ENCODE measurements around the gene SFMBT1. TPM values are rescaled to one million over a fixed set of nuclear protein-coding genes. Genes with fewer than 3 reads are reported as not detected.

Gene SFMBT1
- total RNA-seq, 2 experiments from 2014 or later, result 32.2 to 32.8 TPM

- H3K4me1 Mint-ChIP-seq, result no peaks in the 10 kb centered on the region
- peaks cover 10% of the 10 kb centered on the region for H3K36me3 Mint-ChIP-seq (ENCODE audit: low read depth)
- H3K27me3 Mint-ChIP-seq, result no peaks in the 10 kb centered on the region
- no peak overlapping the region for H3K27ac Mint-ChIP-seq
- no peaks in the 10 kb centered on the region for H3K9me3 Mint-ChIP-seq
- ChIA-PET POLR2A (no interaction called here), CTCF (no interaction called here)
- no peak for DNase-seq
- H3K4me3 Mint-ChIP-seq, result no peak overlapping the region
Observed at GRCh38 chr3:52998771-52999513, 46.9 kb downstream of the SFMBT1 start.

- POLR2A ChIA-PET, result no interaction called here
- CTCF ChIA-PET, result no interaction called here
- Mint-ChIP-seq H3K4me1 (peaks cover 9% of the 10 kb centered on the region), H3K36me3 (ENCODE audit: low read depth) (peaks cover 3% of the 10 kb centered on the region), H3K27ac (no peak overlapping the region), H3K4me3 (no peak overlapping the region), H3K27me3 (no peaks in the 10 kb centered on the region), H3K9me3 (no peaks in the 10 kb centered on the region)
- no peak for DNase-seq
Observed at GRCh38 chr3:52990637-52991036, 55.2 kb downstream of the SFMBT1 start.

- H3K27me3 Mint-ChIP-seq, result no peaks in the 10 kb centered on the region
- H3K4me3 Mint-ChIP-seq, result no peak overlapping the region
- peaks cover 4% of the 10 kb centered on the region for H3K36me3 Mint-ChIP-seq (ENCODE audit: low read depth)
- no peak for DNase-seq
- peaks cover 40% of the 10 kb centered on the region for H3K4me1 Mint-ChIP-seq
- ChIA-PET CTCF (interaction anchor here (0.6 to 1.2 kb wide), 4 partner anchors 9 to 197 kb away, joined by 3 to 4 read pairs (median 4); no protein-coding TSS in a partner anchor), POLR2A (no interaction called here)
- H3K27ac Mint-ChIP-seq, result no peak overlapping the region
- peaks cover 3% of the 10 kb centered on the region for H3K9me3 Mint-ChIP-seq
Observed at GRCh38 chr3:52986938-52987337, 58.9 kb downstream of the SFMBT1 start.

GRCh38 chr3:52986049-52986448 lies 59.8 kb downstream of the SFMBT1 start:
- H3K27ac Mint-ChIP-seq, result no peak overlapping the region
- H3K4me3 Mint-ChIP-seq, result no peak overlapping the region
- POLR2A ChIA-PET, result no interaction called here
- H3K9me3 Mint-ChIP-seq, result peaks cover 7% of the 10 kb centered on the region
- no peak for DNase-seq
- H3K4me1 Mint-ChIP-seq, result peaks cover 44% of the 10 kb centered on the region
- H3K27me3 Mint-ChIP-seq, result no peaks in the 10 kb centered on the region
- H3K36me3 Mint-ChIP-seq (ENCODE audit: low read depth), result peaks cover 10% of the 10 kb centered on the region
- CTCF ChIA-PET, result interaction anchor here (0.6 to 1.1 kb wide), 4 partner anchors 17 to 248 kb away, joined by 3 to 5 read pairs (median 4); no protein-coding TSS in a partner anchor

GRCh38 chr3:52983828-52984227 lies 62.0 kb downstream of the SFMBT1 start:
- Mint-ChIP-seq H3K27ac (peak overlapping the region; percentile 88), H3K27me3 (no peaks in the 10 kb centered on the region), H3K4me3 (peak overlapping the region; percentile 43), H3K4me1 (peaks cover 41% of the 10 kb centered on the region), H3K9me3 (peaks cover 10% of the 10 kb centered on the region), H3K36me3 (ENCODE audit: low read depth) (peaks cover 18% of the 10 kb centered on the region)
- no peak for DNase-seq
- POLR2A ChIA-PET, result interaction anchor here (0.6 kb wide), 1 partner anchor 19 kb away, joined by 3 read pairs; no protein-coding TSS in a partner anchor
- CTCF ChIA-PET, result interaction anchor here (0.6 to 1.1 kb wide), 3 partner anchors 12 to 37 kb away, joined by 3 to 6 read pairs (median 3); no protein-coding TSS in a partner anchor

GRCh38 chr3:52983336-52983807 lies 62.5 kb downstream of the SFMBT1 start:
- Mint-ChIP-seq H3K4me1 (peaks cover 41% of the 10 kb centered on the region), H3K36me3 (ENCODE audit: low read depth) (peaks cover 18% of the 10 kb centered on the region), H3K4me3 (peak overlapping the region; percentile 43), H3K27ac (peak overlapping the region; percentile 88), H3K9me3 (peaks cover 10% of the 10 kb centered on the region), H3K27me3 (no peaks in the 10 kb centered on the region)
- DNase-seq, result peak; percentile 83
- ChIA-PET POLR2A (interaction anchor here (0.6 kb wide), 1 partner anchor 19 kb away, joined by 3 read pairs; no protein-coding TSS in a partner anchor), CTCF (interaction anchor here (1.0 to 1.1 kb wide), 2 partner anchors 12 to 18 kb away, joined by 3 to 6 read pairs; no protein-coding TSS in a partner anchor)

- Mint-ChIP-seq H3K27me3 (no peaks in the 10 kb centered on the region), H3K4me1 (peaks cover 41% of the 10 kb centered on the region), H3K9me3 (peaks cover 10% of the 10 kb centered on the region), H3K4me3 (peak overlapping the region; percentile 12), H3K27ac (peak overlapping the region; percentile 88), H3K36me3 (ENCODE audit: low read depth) (peaks cover 18% of the 10 kb centered on the region)
- ChIA-PET CTCF (no interaction called here), POLR2A (no interaction called here)
- no peak for DNase-seq
Observed at GRCh38 chr3:52982839-52983238, 63.0 kb downstream of the SFMBT1 start.

DNA sequence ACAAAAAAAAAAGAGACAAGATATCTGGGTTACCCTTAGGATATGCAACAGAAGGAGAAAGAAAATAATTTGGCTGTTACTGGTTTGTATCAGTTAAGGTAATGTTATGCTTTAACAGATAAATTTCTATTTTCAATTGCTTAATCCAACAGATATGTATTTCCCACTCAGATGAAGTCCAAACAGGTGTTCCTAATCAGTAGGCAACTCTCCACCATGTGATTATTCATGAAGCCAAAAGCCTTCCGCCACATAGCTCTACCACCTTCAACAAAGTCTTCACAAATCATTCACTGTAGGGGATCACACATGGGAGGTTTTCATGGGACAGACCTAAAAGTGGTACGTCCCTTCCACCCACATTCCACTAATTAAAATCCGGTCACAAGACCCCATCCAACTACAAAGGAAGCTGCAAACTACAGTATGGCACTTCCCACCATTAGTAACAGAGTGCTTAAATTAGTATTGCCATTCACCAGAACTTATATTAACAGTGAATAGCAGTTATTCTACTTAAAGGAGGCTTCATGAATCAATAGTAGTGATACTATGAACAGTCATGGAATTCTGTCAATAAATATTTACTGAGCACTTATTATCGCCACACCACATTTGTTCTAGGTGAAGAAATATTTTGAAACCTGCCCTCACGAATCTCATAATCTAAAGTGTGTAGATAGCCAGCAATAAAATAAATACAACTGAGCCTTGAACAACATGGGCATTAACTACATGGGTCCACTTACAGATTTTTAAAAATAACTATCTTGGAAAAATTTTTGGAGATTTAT lies 66.5 kb downstream of the SFMBT1 start:
- peaks cover 39% of the 10 kb centered on the region for H3K4me1 Mint-ChIP-seq
- H3K27ac Mint-ChIP-seq, result no peak overlapping the region
- peaks cover 20% of the 10 kb centered on the region for H3K36me3 Mint-ChIP-seq (ENCODE audit: low read depth)
- DNase-seq, result no peak
- H3K27me3 Mint-ChIP-seq, result no peaks in the 10 kb centered on the region
- ChIA-PET CTCF (no interaction called here), POLR2A (no interaction called here)
- no peak overlapping the region for H3K4me3 Mint-ChIP-seq
- H3K9me3 Mint-ChIP-seq, result peaks cover 10% of the 10 kb centered on the region

DNA sequence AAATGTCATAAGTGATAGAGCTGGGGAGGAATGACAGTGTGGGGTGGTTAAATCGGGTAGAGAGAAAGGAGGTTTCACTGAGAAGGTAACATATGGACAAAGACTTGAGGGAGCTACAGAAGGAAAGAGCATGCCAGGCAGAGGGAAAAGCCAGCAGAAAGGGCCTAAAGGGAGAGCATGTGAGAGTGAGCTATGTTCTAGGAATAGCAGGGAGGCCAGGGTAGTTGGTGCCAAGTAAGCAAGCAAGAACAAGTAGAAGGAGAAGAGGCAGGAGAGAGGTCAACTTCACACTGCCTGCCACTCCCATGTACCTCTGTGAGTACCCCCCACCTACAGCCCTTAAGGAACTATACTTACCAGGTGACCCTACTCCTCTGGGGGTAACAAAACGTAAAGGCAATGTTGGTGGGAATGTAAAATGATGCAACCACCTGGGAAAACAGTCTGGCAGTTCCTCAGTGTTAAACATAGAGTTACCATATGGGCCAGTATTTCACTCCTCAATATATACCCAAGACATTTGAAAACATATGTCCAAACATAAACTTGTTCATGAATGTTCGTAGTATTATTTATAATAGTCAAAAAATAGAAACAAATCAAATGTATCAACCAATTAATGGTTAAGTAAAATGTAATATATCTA lies 67.6 kb downstream of the SFMBT1 start:
- Mint-ChIP-seq H3K9me3 (peaks cover 10% of the 10 kb centered on the region), H3K27me3 (no peaks in the 10 kb centered on the region), H3K4me1 (peaks cover 35% of the 10 kb centered on the region), H3K36me3 (ENCODE audit: low read depth) (peaks cover 20% of the 10 kb centered on the region), H3K4me3 (no peak overlapping the region), H3K27ac (no peak overlapping the region)
- no peak for DNase-seq
- CTCF ChIA-PET, result interaction anchor here (0.6 kb wide), 1 partner anchor 61 kb away, joined by 3 read pairs; no protein-coding TSS in a partner anchor
- POLR2A ChIA-PET, result no interaction called here

- Mint-ChIP-seq H3K9me3 (no peaks in the 10 kb centered on the region), H3K27me3 (no peaks in the 10 kb centered on the region), H3K36me3 (ENCODE audit: low read depth) (peaks cover 11% of the 10 kb centered on the region), H3K4me3 (no peak overlapping the region), H3K4me1 (peaks cover 20% of the 10 kb centered on the region), H3K27ac (no peak overlapping the region)
- no peak for DNase-seq
- POLR2A ChIA-PET, result no interaction called here
- CTCF ChIA-PET, result no interaction called here
Observed at GRCh38 chr3:52973806-52974205, 72.1 kb downstream of the SFMBT1 start.

GRCh38 chr3:52971895-52972294 lies 74.0 kb downstream of the SFMBT1 start:
- CTCF ChIA-PET, result interaction anchor here (0.8 kb wide), 1 partner anchor 18 kb away, joined by 3 read pairs; no protein-coding TSS in a partner anchor
- POLR2A ChIA-PET, result no interaction called here
- H3K36me3 Mint-ChIP-seq (ENCODE audit: low read depth), result peaks cover 14% of the 10 kb centered on the region
- H3K4me3 Mint-ChIP-seq, result no peak overlapping the region
- H3K4me1 Mint-ChIP-seq, result peaks cover 16% of the 10 kb centered on the region
- H3K27ac Mint-ChIP-seq, result no peak overlapping the region
- H3K9me3 Mint-ChIP-seq, result no peaks in the 10 kb centered on the region
- no peaks in the 10 kb centered on the region for H3K27me3 Mint-ChIP-seq
- DNase-seq, result no peak

- ChIA-PET CTCF (interaction anchor here (0.6 kb wide), 1 partner anchor 108 kb away, joined by 3 read pairs; no protein-coding TSS in a partner anchor), POLR2A (no interaction called here)
- Mint-ChIP-seq H3K4me3 (no peak overlapping the region), H3K36me3 (ENCODE audit: low read depth) (peaks cover 29% of the 10 kb centered on the region), H3K9me3 (no peaks in the 10 kb centered on the region), H3K27me3 (no peaks in the 10 kb centered on the region), H3K4me1 (peaks cover 2% of the 10 kb centered on the region), H3K27ac (no peak overlapping the region)
- DNase-seq, result no peak
Observed at GRCh38 chr3:52967398-52967797, 78.5 kb downstream of the SFMBT1 start.

Data from activated CD4-positive, alpha-beta T cell treated with anti-CD3 and anti-CD28 coated beads, Interleukin-2, amount 10 ng/mL, durations not matched to agents 7 days and 5 days (primary cell).